A673 (cell line): Measurements from ENCODE around the gene NFIC. TPM values are rescaled to one million over a fixed set of nuclear protein-coding genes. Genes with fewer than 3 reads are reported as not detected.
"Not testable (repeated sequence)": the region's sequence is repeated elsewhere in the genome, so short reads cannot be mapped to it uniquely, and the experiment has no call there.

ENCODE experiments used
- BruUV-seq: library from RNA; stranded (reverse); fragments of 400-500 nt; replicated peaks from 2 replicates; lab custom pipeline; 2021; lab: Mats Ljungman, UMichigan
- CTCF ChIA-PET: fragments of 300-600 bp; sonication (Branson Sonifier 250); formaldehyde crosslinking; loops from one replicate; lab custom pipeline; 2022; ENCODE audit warnings: antibody characterized with exemption; lab: Charles Lee
- POLR2A ChIA-PET: fragments of 300-600 bp; sonication (Branson Sonifier 250); formaldehyde crosslinking; loops from one replicate; lab custom pipeline; 2022; ENCODE audit warnings: antibody characterized with exemption; ENCODE audit not compliant: low non-redundant PET; lab: Charles Lee
- DNase-seq: peaks from one replicate; pipeline ENCODE4 v3.0.0-alpha.2; 2015; ENCODE audit warnings: low spot score
- H3K27ac ChIP-seq: fragments of 200-600 bp; sonication (generic); 2 replicates; pipeline ENCODE4 v1.5.1; 2016; ENCODE audit warnings: mixed run types, low read depth, mild to moderate bottlenecking, mixed read lengths, antibody characterized with exemption, low read length; ENCODE audit not compliant: poor library complexity, severe bottlenecking
- H3K27me3 ChIP-seq: fragments of 200-600 bp; sonication (generic); replicated peaks from 2 replicates; pipeline ENCODE4 v1.6.1; 2017; ENCODE audit warnings: mixed run types, low read depth, mild to moderate bottlenecking, mixed read lengths, antibody characterized with exemption, low read length; ENCODE audit not compliant: insufficient read depth, poor library complexity
- H3K36me3 ChIP-seq: fragments of 200-600 bp; sonication (generic); 2 replicates; pipeline ENCODE4 v1.6.1; 2016; ENCODE audit warnings: mixed run types, mild to moderate bottlenecking, mixed read lengths, antibody characterized with exemption, low read length; ENCODE audit not compliant: insufficient read depth, poor library complexity, severe bottlenecking
- H3K4me1 ChIP-seq: fragments of 200-600 bp; sonication (generic); 2 replicates; pipeline ENCODE4 v1.6.1; 2017; ENCODE audit warnings: mixed run types, mild to moderate bottlenecking, mixed read lengths, antibody characterized with exemption, low read length; ENCODE audit not compliant: insufficient read depth, poor library complexity, severe bottlenecking
- H3K4me3 ChIP-seq: fragments of 200-600 bp; sonication (generic); 2 replicates; pipeline ENCODE4 v1.5.1; 2016; ENCODE audit warnings: low read depth, mixed run types, mild to moderate bottlenecking, mixed read lengths, low read length; ENCODE audit not compliant: poor library complexity, severe bottlenecking
- H3K9me3 ChIP-seq: fragments of 200-600 bp; sonication (generic); 2 replicates; pipeline ENCODE4 v1.6.1; 2016; ENCODE audit warnings: mixed run types, low read depth, mild to moderate bottlenecking, mixed read lengths, antibody characterized with exemption, low read length; ENCODE audit not compliant: poor library complexity, severe bottlenecking
- CTCF ChIP-seq: fragments of 300-800, 200-600 bp; sonication (generic); conservative IDR thresholded peaks from 2 replicates; pipeline ENCODE4 v1.5.1; 2017; ENCODE audit warnings: low read depth, mild to moderate bottlenecking, antibody characterized with exemption, low read length, moderate library complexity, mixed read lengths
- EZH2 ChIP-seq: fragments of 200-600 bp; sonication (generic); IDR thresholded peaks from 2 replicates; pipeline ENCODE4 v1.6.1; 2017; ENCODE audit warnings: borderline replicate concordance, low read depth, mild to moderate bottlenecking, mixed read lengths, antibody characterized with exemption, low read length; ENCODE audit not compliant: poor library complexity, severe bottlenecking
- intact Hi-C: fragments of 100-400 bp; cut with micrococcal nuclease; formaldehyde crosslinking; loops from one replicate; pipeline ENCODE4 v1.10.0; 2022; ENCODE audit not compliant: unreplicated experiment
- total RNA-seq: library from RNA; stranded (reverse); gene quantifications from 2 replicates; pipeline ENCODE4 v1.2.3, GENCODE V29; 2021

Gene NFIC
- total RNA-seq, 1 experiment from 2014 or later: 112 TPM

- peaks cover 28% of the 10 kb centered on the region for H3K36me3 ChIP-seq
- TF ChIP-seq CTCF: no peak
- no peak for TF ChIP-seq EZH2
- CTCF ChIA-PET: no interaction called here
- intact Hi-C loops: no loop called here
- DNase-seq: no peak
- H3K4me3 ChIP-seq: no peak overlapping the region
- H3K4me1 ChIP-seq: peaks cover 6% of the 10 kb centered on the region
- POLR2A ChIA-PET: no interaction called here
- no TSS peak for BruUV-seq
- no peaks in the 10 kb centered on the region for H3K9me3 ChIP-seq
- no peaks in the 10 kb centered on the region for H3K27me3 ChIP-seq
- H3K27ac ChIP-seq: no peak overlapping the region
These were observed 78.4 kb downstream of the NFIC start for GRCh38 chr19:3444695-3445234.

- H3K4me1 ChIP-seq, CTCF ChIA-PET, H3K27me3 ChIP-seq, POLR2A ChIA-PET, DNase-seq, H3K4me3 ChIP-seq, H3K9me3 ChIP-seq, H3K27ac ChIP-seq, intact Hi-C loops, BruUV-seq: not testable (repeated sequence)
- peaks cover 38% of the 10 kb centered on the region for H3K36me3 ChIP-seq
These were observed 80.3 kb downstream of the NFIC start for GRCh38 chr19:3446657-3447056.

GRCh38 chr19:3448616-3449334 is 82.4 kb downstream of the NFIC start:
- no TSS peak for BruUV-seq
- intact Hi-C loops: no loop called here
- no peak for TF ChIP-seq CTCF
- TF ChIP-seq EZH2: no peak
- DNase-seq: no peak
- CTCF ChIA-PET: no interaction called here
- H3K4me1 ChIP-seq: no peaks in the 10 kb centered on the region
- H3K27me3 ChIP-seq: no peaks in the 10 kb centered on the region
- POLR2A ChIA-PET: no interaction called here
- H3K36me3 ChIP-seq: peaks cover 48% of the 10 kb centered on the region
- no peak overlapping the region for H3K4me3 ChIP-seq
- no peak overlapping the region for H3K27ac ChIP-seq
- H3K9me3 ChIP-seq: no peaks in the 10 kb centered on the region
